Stimulated activated CD4-positive, alpha-beta T cell treated with anti-CD3 and anti-CD28 coated beads, Interleukin-2, amount 100 ng/mL, for 4 hours (primary cell): ENCODE results near the gene RPS14.

Experiments used
- DNase-seq: peaks from one replicate; pipeline ENCODE4 v3.0.0-alpha.2; 2020; ENCODE audit warnings: low read depth

RPS14 gene

GRCh38 chr5:150400316-150401075, 49.0 kb downstream of the RPS14 start:
- DNase-seq: no peak

GRCh38 chr5:150399524-150400211, 49.9 kb downstream of the RPS14 start:
- DNase-seq: no peak

DNA sequence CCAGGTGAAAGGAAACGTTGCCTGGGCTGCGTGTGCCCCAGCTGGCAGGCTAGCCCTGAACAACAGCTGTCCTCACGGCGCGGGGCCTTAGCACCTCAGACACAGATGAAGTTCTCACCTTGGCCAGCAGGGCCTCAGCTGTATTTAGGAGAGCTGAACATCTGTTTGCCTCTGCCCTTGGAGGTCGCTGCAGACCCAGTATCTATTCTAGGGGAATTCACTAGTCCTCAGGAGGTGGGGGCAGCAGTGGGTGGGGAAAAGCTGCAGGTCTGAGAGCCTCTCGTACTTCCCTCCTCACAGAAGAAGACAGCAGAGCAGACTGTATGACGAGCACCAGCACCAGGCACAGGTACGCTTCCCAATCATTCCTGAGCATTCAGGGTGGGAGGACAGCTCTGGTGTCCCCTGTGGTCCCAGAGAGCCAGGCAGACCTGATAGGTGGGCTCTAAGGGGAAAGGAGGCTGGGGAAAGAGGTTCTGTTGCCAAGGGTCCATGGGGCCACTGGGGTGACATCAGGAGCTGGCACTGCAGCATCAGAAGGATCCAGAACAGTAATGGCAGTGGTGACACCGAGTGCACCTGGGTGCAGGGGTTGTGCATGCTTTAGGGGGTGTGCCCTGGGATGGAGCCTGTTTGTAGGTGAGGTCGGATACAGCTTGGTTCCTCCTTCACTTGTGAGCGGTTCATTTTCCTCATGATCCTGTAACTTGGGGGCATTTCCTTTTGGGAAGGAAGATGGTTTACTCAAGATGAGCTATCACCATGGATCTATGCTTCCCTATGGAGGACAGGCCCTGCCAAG, 50.6 kb downstream of the RPS14 start:
- no peak for DNase-seq

GRCh38 chr5:150397782-150398721, 51.5 kb downstream of the RPS14 start:
- DNase-seq: no peak

GRCh38 chr5:150397146-150397781, 52.3 kb downstream of the RPS14 start:
- no peak for DNase-seq

- DNase-seq: no peak
These were observed 53.3 kb downstream of the RPS14 start for GRCh38 chr5:150396267-150396666.

DNA sequence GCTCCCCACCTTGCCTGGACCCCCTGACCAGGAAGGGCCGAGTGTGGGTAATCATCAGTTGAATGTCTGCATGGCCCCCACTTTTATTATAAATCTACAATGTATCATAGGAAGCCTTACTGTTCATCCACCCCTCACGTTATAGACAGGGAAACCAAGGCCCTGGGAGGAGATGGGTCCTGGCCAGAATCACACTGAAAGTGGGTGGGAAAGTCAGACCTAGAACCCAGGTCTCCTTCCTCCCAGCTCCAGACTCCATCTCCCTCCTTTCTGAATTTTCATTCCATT, 53.9 kb downstream of the RPS14 start:
- DNase-seq: no peak

DNA sequence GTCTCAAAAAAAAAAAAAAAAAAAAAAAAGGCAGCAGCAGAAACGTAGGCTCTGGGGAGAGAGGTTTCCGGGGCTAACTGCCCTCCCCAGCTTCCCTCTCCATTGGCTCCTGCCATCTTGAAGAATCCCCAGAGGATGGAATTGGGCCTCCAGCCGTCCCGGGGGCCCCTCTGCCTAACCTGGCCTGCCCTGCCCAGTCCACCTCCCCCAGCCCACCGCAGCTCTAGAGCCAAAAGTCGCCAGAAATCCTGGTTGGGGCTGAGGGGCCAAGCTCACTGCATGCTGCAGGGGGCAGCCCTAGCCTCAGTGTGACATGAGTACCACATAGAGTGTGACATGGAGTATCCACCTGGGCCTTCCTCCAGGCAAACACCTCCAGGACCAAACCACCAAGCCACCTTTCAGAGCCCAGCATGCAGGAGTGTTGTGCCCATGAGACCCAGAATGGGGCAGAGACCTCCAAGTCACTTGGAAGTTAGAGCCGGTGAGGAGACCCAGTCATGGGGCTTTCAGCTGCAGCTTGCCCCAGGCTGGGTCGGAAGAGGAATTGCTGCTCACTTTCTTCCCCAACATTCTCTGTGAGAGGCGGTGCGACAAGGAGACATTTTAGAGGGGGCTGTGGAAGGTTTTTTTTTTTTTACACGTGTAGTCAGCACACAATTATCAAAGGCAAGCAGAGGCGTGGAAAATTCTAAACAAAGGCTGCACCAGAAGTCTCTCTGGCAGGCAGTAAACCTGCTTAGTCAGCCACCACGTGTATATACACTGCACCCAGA, 54.4 kb downstream of the RPS14 start:
- DNase-seq: no peak

DNA sequence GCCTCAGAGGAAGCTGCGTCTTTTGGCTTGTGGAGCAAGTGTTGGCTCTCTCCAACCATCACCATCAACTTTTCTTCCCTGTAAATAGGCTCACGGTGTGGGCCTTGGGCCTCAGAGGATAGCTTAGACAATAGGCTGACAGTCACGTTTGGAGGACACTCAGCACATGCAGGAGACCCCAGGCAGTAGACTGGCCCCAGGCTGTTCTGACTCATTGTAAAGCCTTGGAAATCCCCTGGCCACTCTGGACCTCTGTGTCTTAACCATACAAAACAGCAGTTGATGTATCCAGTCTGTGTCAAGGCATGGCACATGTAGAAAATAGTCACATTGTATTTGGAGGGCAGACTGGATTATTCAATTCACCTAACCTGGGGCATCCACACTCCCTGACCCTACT, 55.4 kb downstream of the RPS14 start:
- no peak for DNase-seq

DNA sequence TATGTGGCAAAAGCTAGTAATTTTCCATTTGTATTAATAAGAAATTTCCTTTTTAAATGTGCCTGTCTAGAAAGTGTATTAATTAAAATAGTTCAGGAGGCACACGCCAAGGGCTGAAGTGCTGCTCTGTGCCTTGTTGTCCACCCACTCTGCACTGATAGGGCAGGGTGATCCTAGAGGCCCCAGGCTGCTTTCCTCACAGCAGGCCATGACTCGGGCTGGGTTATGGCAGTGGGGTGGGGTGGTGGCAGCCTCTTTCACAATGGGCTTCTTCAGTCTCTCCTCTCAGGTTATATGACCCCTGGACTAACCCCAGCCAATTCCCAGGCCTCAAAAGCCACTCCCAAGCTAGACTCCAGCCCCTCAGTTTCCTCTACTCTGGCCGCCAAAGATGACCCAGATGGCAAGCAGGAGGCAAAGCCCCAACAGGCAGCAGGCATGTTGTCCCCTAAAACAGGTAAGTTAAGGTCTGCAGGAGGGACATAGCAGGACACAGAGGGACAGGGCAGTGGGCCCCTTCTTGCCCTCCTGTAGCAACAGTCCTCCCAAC, 56.4 kb downstream of the RPS14 start:
- no peak for DNase-seq

DNA sequence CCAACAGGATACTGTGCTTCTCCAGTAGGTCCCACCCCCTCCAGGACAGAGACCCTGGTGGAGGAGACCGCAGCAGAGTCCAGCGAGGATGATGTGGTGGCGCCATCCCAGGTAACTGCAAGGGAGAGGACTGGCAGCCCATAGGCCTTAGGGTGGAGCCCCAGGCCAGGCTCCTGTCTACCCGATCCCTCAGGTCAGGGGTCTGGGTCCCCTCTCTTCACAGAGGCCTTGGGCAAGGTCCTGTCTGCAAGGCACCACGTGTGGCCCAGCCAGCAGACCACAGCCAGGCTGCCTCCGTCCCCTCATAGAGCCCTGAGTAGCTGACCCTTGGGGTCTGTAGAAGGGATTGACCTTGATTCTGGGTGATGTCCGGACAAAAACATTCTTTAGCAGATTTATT, 56.9 kb downstream of the RPS14 start:
- no peak for DNase-seq
